Ovary (tissue), 9 donors: Measurements from ENCODE around the gene KISS1. TPM values are rescaled to one million over a fixed set of nuclear protein-coding genes. Genes with fewer than 3 reads are reported as not detected.

Experiments used
- DNase-seq, 5 donors: peaks; one replicate each; pipeline ENCODE4 v3.0.0-alpha.2; 2019 to 2020
- H3K27ac ChIP-seq, 2 donors: fragments of 200-600 bp; one replicate each; pipeline versions ENCODE4 v1.5.1 to v1.8.0; 2019 to 2022
- H3K27me3 ChIP-seq: fragments of 200-600 bp; one replicate; pipeline ENCODE4 v1.8.0; 2022
- H3K36me3 ChIP-seq: fragments of 200-600 bp; sonication (generic); one replicate; pipeline ENCODE4 v1.5.1; 2019
- H3K4me1 ChIP-seq: one replicate; pipeline ENCODE4 v1.8.1; 2013; ENCODE audit warnings: mild to moderate bottlenecking, moderate library complexity; ENCODE audit not compliant: insufficient read depth
- H3K4me3 ChIP-seq: fragments of 200-600 bp; sonication (generic); one replicate; pipeline ENCODE4 v1.5.1; 2017
- H3K9me3 ChIP-seq, 2 donors: fragments of 200-600 bp in 1 of 2; sonication (generic) in 1 of 2; one replicate each; pipeline versions ENCODE4 v1.5.1 to v1.8.1; 2013 to 2019; ENCODE audit warnings: mild to moderate bottlenecking in 1 of 2, moderate library complexity in 1 of 2
- CTCF ChIP-seq, 3 donors: fragments of 450-650 bp in 2 of 3; fragments of 200-600 bp in 1 of 3; IDR thresholded peaks; one replicate each; pipeline versions ENCODE4 v1.5.1 to v1.8.0; 2016 to 2022; ENCODE audit warnings: antibody characterized with exemption in 3 of 3, mild to moderate bottlenecking in 1 of 3
- EP300 ChIP-seq: sonication (generic); formaldehyde crosslinking; IDR thresholded peaks from one replicate; pipeline ENCODE4 v1.6.1; 2017; ENCODE audit warnings: antibody characterized with exemption
- POLR2A ChIP-seq: fragments of 450-650 bp; IDR thresholded peaks from one replicate; pipeline ENCODE4 v1.6.1; 2017; ENCODE audit warnings: antibody characterized with exemption, mild to moderate bottlenecking, moderate library complexity
- WGBS, 3 donors: extraction: QIAGEN DNeasy Blood & Tissue Kit in 1 of 3; methylation state at CpG; one replicate each; pipeline versions ENCODE4 v1.1.5 to v1.1.7; 2013 to 2017; 5-methylcytosine and 5-hydroxymethylcytosine counted together
- intact Hi-C, 4 donors: fragments of 100-400 bp; cut with DNase I; formaldehyde crosslinking; loops; one replicate each; pipeline versions ENCODE4 v1.11.0 to v1.15.1; 2022 to 2023
- polyA plus RNA-seq, 2 donors: library from polyadenylated mRNA; stranded (reverse); fragments of 200-250 nt in 1 of 2; fragments of 350-450 nt in 1 of 2; fragmentation: Illumina TruSeq in 1 of 2; extraction: RNeasy Lipid Tissue Mini Kit (QIAGEN cat#74804) in 1 of 2; gene quantifications; one replicate each; pipeline ENCODE4 v1.2.3, GENCODE V29; 2013 to 2014
- total RNA-seq, 7 donors: library from RNA; depleted of rRNA in 2 of 7; stranded (reverse); fragments of >200 nt in 2 of 7; fragmentation: NEBNext Ultra II Directional in 3 of 7; extraction: Animal tissue kit (Norgen Biotek cat#: 25700) in 3 of 7; gene quantifications; one replicate each; pipeline versions ENCODE4 v1.1.0 to v1.2.4, GENCODE V29; 2016 to 2023
- donor health status: DM: no; HTN: no; CAD: no; lungs with moderate emphysema.
- donor health status: DM: no; HTN: no; CAD: no.
- donor health status: Bipolar disorder and iron deficiency.
- donor health status: DM: yes; HTN: yes; CAD: no.
- donor health status: DM: no; HTN: no; CAD: no.
- donor health status: DM: yes; HTN: yes; CAD: no.

KISS1 gene
- total and polyA plus RNA-seq, 9 donors, result 0.35 TPM; not detected in 8

- H3K36me3 ChIP-seq, result no peaks in the 10 kb centered on the region
- H3K9me3 ChIP-seq, result no peaks in the 10 kb centered on the region
- H3K27me3 ChIP-seq, result no peaks in the 10 kb centered on the region
- 80 to 83% (median 82%) methylated on average over 9 of the region's 9 CpGs for WGBS, 3 donors
- TF ChIP-seq POLR2A (no peak), EP300 (no peak), CTCF (IDR thresholded peaks at IDR 0.05) (no peak)
- DNase-seq, result peak in 1 of 5 donors; percentile 19
- intact Hi-C loops, result loop anchor here in 1 of 4 donors (5.0 kb wide), 1 partner anchor 52 kb away; no protein-coding TSS in a partner anchor
- H3K4me1 ChIP-seq, result peaks cover 7% of the 10 kb centered on the region
- H3K4me3 ChIP-seq, result no peak overlapping the region
- H3K27ac ChIP-seq, result no peak overlapping the region
Observed at GRCh38 chr1:204199579-204199978, 3.3 kb upstream of the KISS1 start.

GRCh38 chr1:204198348-204199340 is 2.4 kb upstream of the KISS1 start:
- Histone ChIP-seq H3K4me3 (no peak overlapping the region), H3K4me1 (peaks cover 7% of the 10 kb centered on the region), H3K27ac (peak overlapping the region in 1 of 2 donors; percentile 60), H3K9me3 (no peaks in the 10 kb centered on the region), H3K27me3 (no peaks in the 10 kb centered on the region), H3K36me3 (no peaks in the 10 kb centered on the region)
- no peak for TF ChIP-seq CTCF (IDR thresholded peaks at IDR 0.05)
- TF ChIP-seq EP300, result no peak
- no peak for TF ChIP-seq POLR2A
- WGBS, 3 donors, result 40 to 45% (median 43%) methylated on average over 18 of the region's 18 CpGs
- peak; percentile 26 to 60 (median 42) for DNase-seq
- intact Hi-C loops, result loop anchor here in 1 of 4 donors (5.0 kb wide), 1 partner anchor 51 kb away; no protein-coding TSS in a partner anchor

GRCh38 chr1:204197068-204197467 is 777 bp upstream of the KISS1 start:
- H3K4me1 ChIP-seq, result peaks cover 7% of the 10 kb centered on the region
- no peaks in the 10 kb centered on the region for H3K27me3 ChIP-seq
- no peak for TF ChIP-seq EP300
- no peak for TF ChIP-seq POLR2A
- no peak for TF ChIP-seq CTCF (IDR thresholded peaks at IDR 0.05)
- no peaks in the 10 kb centered on the region for H3K9me3 ChIP-seq
- no peak overlapping the region for H3K4me3 ChIP-seq
- no peak overlapping the region for H3K27ac ChIP-seq
- 94 to 96% (median 95%) methylated on average over 5 of the region's 5 CpGs for WGBS, 3 donors
- intact Hi-C loops, result loop anchor here in 1 of 4 donors (5.0 kb wide), 1 partner anchor 50 kb away; no protein-coding TSS in a partner anchor
- H3K36me3 ChIP-seq, result no peaks in the 10 kb centered on the region
- DNase-seq, result no peak

GRCh38 chr1:204194771-204195170 is 1.5 kb downstream of the KISS1 start:
- WGBS, 3 donors, result 86 to 92% (median 88%) methylated on average over 7 of the region's 7 CpGs
- Histone ChIP-seq H3K27me3 (no peaks in the 10 kb centered on the region), H3K4me3 (no peak overlapping the region), H3K4me1 (peaks cover 8% of the 10 kb centered on the region), H3K27ac (no peak overlapping the region), H3K36me3 (no peaks in the 10 kb centered on the region), H3K9me3 (no peaks in the 10 kb centered on the region)
- DNase-seq, result peak in 1 of 5 donors; percentile 8
- TF ChIP-seq CTCF (IDR thresholded peaks at IDR 0.05) (no peak), EP300 (no peak), POLR2A (no peak)
- intact Hi-C loops, result loop anchor here in 1 of 4 donors (5.0 kb wide), 1 partner anchor 47 kb away; no protein-coding TSS in a partner anchor
